ENCODE measurements around the gene AOAH. TPM values are rescaled to one million over a fixed set of nuclear protein-coding genes. Genes with fewer than 3 reads are reported as not detected.

The AOAH gene
- total RNA-seq, 4 donors from 2014 or later, result 0.17 to 1.8 (median 1.6) TPM

GRCh38 chr7:36692456-36692855, 31.8 kb downstream of the AOAH start:
- Histone ChIP-seq H3K4me3 (no peak overlapping the region), H3K27me3 (no peaks in the 10 kb centered on the region), H3K36me3 (no peaks in the 10 kb centered on the region), H3K27ac (no peak overlapping the region), H3K4me1 (no peaks in the 10 kb centered on the region), H3K9me3 (no peaks in the 10 kb centered on the region)
- TF ChIP-seq POLR2A (IDR thresholded peaks at IDR 0.05), result no peak
- TF ChIP-seq CTCF (IDR thresholded peaks at IDR 0.05 in 4 of 5, conservative IDR thresholded peaks at IDR 0.05 in 1 of 5), result no peak
- ATAC-seq, result no peak
- no peak for DNase-seq
- in situ Hi-C loops (cut with MboI; ENCODE audit: low sequenced_read_pairs in 4 of 4), result loop anchor here in 1 of 4 donors (25.0 kb wide), 1 partner anchor 495 kb away; no protein-coding TSS in a partner anchor
- intact Hi-C loops (cut with DNase I; ENCODE audit: low total_unique reads), result no loop called here

- Histone ChIP-seq H3K27ac (no peak overlapping the region), H3K4me3 (no peak overlapping the region), H3K4me1 (no peaks in the 10 kb centered on the region), H3K27me3 (no peaks in the 10 kb centered on the region), H3K9me3 (no peaks in the 10 kb centered on the region), H3K36me3 (no peaks in the 10 kb centered on the region)
- ATAC-seq (no peak), DNase-seq (no peak)
- in situ Hi-C loops (cut with MboI; ENCODE audit: low sequenced_read_pairs in 4 of 4), result loop anchor here in 1 of 4 donors (25.0 kb wide), 1 partner anchor 495 kb away; no protein-coding TSS in a partner anchor
- TF ChIP-seq POLR2A (IDR thresholded peaks at IDR 0.05) (no peak), CTCF (IDR thresholded peaks at IDR 0.05 in 4 of 5, conservative IDR thresholded peaks at IDR 0.05 in 1 of 5) (no peak)
- intact Hi-C loops (cut with DNase I; ENCODE audit: low total_unique reads), result no loop called here
Observed at GRCh38 chr7:36691983-36692382, 32.3 kb downstream of the AOAH start.

GRCh38 chr7:36690514-36691187, 33.6 kb downstream of the AOAH start:
- no peak overlapping the region for H3K4me3 ChIP-seq
- intact Hi-C loops (cut with DNase I; ENCODE audit: low total_unique reads) (no loop called here), in situ Hi-C loops (cut with MboI; ENCODE audit: low sequenced_read_pairs in 4 of 4) (loop anchor here in 1 of 4 donors (25.0 kb wide), 1 partner anchor 497 kb away; no protein-coding TSS in a partner anchor)
- H3K36me3 ChIP-seq, result no peaks in the 10 kb centered on the region
- H3K9me3 ChIP-seq, result no peaks in the 10 kb centered on the region
- ATAC-seq (no peak), DNase-seq (no peak)
- no peak overlapping the region for H3K27ac ChIP-seq
- no peaks in the 10 kb centered on the region for H3K27me3 ChIP-seq
- TF ChIP-seq POLR2A (IDR thresholded peaks at IDR 0.05) (no peak), CTCF (IDR thresholded peaks at IDR 0.05 in 4 of 5, conservative IDR thresholded peaks at IDR 0.05 in 1 of 5) (no peak)
- H3K4me1 ChIP-seq, result no peaks in the 10 kb centered on the region

GRCh38 chr7:36690041-36690440, 34.3 kb downstream of the AOAH start:
- Histone ChIP-seq H3K27me3 (no peaks in the 10 kb centered on the region), H3K36me3 (no peaks in the 10 kb centered on the region), H3K9me3 (no peaks in the 10 kb centered on the region), H3K4me1 (no peaks in the 10 kb centered on the region), H3K4me3 (no peak overlapping the region), H3K27ac (no peak overlapping the region)
- TF ChIP-seq POLR2A (IDR thresholded peaks at IDR 0.05) (no peak), CTCF (IDR thresholded peaks at IDR 0.05 in 4 of 5, conservative IDR thresholded peaks at IDR 0.05 in 1 of 5) (no peak)
- no peak for DNase-seq
- intact Hi-C loops (cut with DNase I; ENCODE audit: low total_unique reads), result no loop called here
- ATAC-seq, result no peak
- in situ Hi-C loops (cut with MboI; ENCODE audit: low sequenced_read_pairs in 4 of 4), result loop anchor here in 1 of 4 donors (25.0 kb wide), 1 partner anchor 497 kb away; no protein-coding TSS in a partner anchor
